OCI-LY1 (cell line): ENCODE data around the gene NPIPA5.
"Not testable (repeated sequence)": the region's sequence is repeated elsewhere in the genome, so short reads cannot be mapped to it uniquely, and the experiment has no call there.

Experiments
- H2AFZ ChIP-seq: fragments of 200-600 bp; sonication (generic), shearing (Covaris generic); 2 replicates; pipeline ENCODE4 v1.6.0; 2014; ENCODE audit warnings: antibody characterized with exemption, mild to moderate bottlenecking, low read length
- H3F3A ChIP-seq: fragments of 200-600 bp; sonication (generic), shearing (Covaris generic); 2 replicates; pipeline ENCODE4 v1.6.0; 2014; ENCODE audit warnings: mild to moderate bottlenecking, antibody characterized with exemption, low read length, moderate library complexity; ENCODE audit not compliant: insufficient read depth
- H3K27ac ChIP-seq: fragments of 200-600 bp; sonication (generic); 2 replicates; pipeline ENCODE4 v1.5.1; 2014; ENCODE audit warnings: low read length, mixed run types, mild to moderate bottlenecking, low read depth; ENCODE audit not compliant: poor library complexity, severe bottlenecking
- H3K27me3 ChIP-seq: fragments of 200-600 bp; sonication (generic); 2 replicates; pipeline ENCODE4 v1.6.0; 2014; ENCODE audit warnings: antibody characterized with exemption, mild to moderate bottlenecking, low read length, moderate library complexity; ENCODE audit not compliant: insufficient read depth
- H3K36me3 ChIP-seq: fragments of 200-600 bp; sonication (generic); 2 replicates; pipeline ENCODE4 v1.6.1; 2014; ENCODE audit warnings: mild to moderate bottlenecking, antibody characterized with exemption, low read length, moderate library complexity, mixed read lengths; ENCODE audit not compliant: insufficient read depth
- H3K4me1 ChIP-seq: fragments of 200-600 bp; sonication (generic); 2 replicates; pipeline ENCODE4 v1.5.1; 2014; ENCODE audit warnings: mild to moderate bottlenecking, low read length, moderate library complexity; ENCODE audit not compliant: insufficient read depth, severe bottlenecking
- H3K4me2 ChIP-seq: fragments of 200-600 bp; sonication (generic), shearing (Covaris generic); 2 replicates; pipeline ENCODE4 v1.6.1; 2014; ENCODE audit warnings: low read length
- H3K4me3 ChIP-seq: fragments of 200-600 bp; sonication (generic); 2 replicates; pipeline ENCODE4 v1.5.1; 2014; ENCODE audit warnings: low read length, low read depth, mild to moderate bottlenecking, mixed read lengths; ENCODE audit not compliant: poor library complexity, severe bottlenecking
- H3K79me2 ChIP-seq: fragments of 200-600 bp; shearing (Covaris generic); 2 replicates; pipeline ENCODE4 v1.6.1; 2016; ENCODE audit warnings: mixed run types, low read length, mixed read lengths; ENCODE audit not compliant: insufficient read depth
- H3K9ac ChIP-seq: fragments of 200-600 bp; sonication (generic), shearing (Covaris generic); 2 replicates; pipeline ENCODE4 v1.6.1; 2014; ENCODE audit warnings: mild to moderate bottlenecking, low read length, mixed read lengths
- H3K9me2 ChIP-seq: fragments of 200-600 bp; sonication (generic), shearing (Covaris generic); 2 replicates; pipeline ENCODE4 v1.6.1; 2014; ENCODE audit warnings: low read depth, mild to moderate bottlenecking, low read length, mixed read lengths
- H3K9me3 ChIP-seq: fragments of 200-600 bp; shearing (Covaris generic); 2 replicates; pipeline ENCODE4 v1.6.1; 2014; ENCODE audit warnings: low read length, mixed read lengths
- H4K20me1 ChIP-seq: fragments of 200-600 bp; sonication (generic), shearing (Covaris generic); 2 replicates; pipeline ENCODE4 v1.6.0; 2016; ENCODE audit warnings: mild to moderate bottlenecking, low read length; ENCODE audit not compliant: insufficient read depth

The NPIPA5 gene

GRCh38 chr16:15389916-15390315, 11.8 kb upstream of the NPIPA5 start:
- not testable (repeated sequence) for H4K20me1 ChIP-seq, H3F3A ChIP-seq, H3K4me3 ChIP-seq, H3K4me1 ChIP-seq, H3K9me2 ChIP-seq, H3K9me3 ChIP-seq, H3K9ac ChIP-seq, H2AFZ ChIP-seq, H3K4me2 ChIP-seq, H3K79me2 ChIP-seq, H3K36me3 ChIP-seq, H3K27me3 ChIP-seq, H3K27ac ChIP-seq

- not testable (repeated sequence) for H3K9me3 ChIP-seq, H2AFZ ChIP-seq, H3F3A ChIP-seq, H3K9ac ChIP-seq, H3K9me2 ChIP-seq, H4K20me1 ChIP-seq, H3K4me3 ChIP-seq, H3K27ac ChIP-seq, H3K27me3 ChIP-seq, H3K79me2 ChIP-seq, H3K36me3 ChIP-seq, H3K4me1 ChIP-seq, H3K4me2 ChIP-seq
Measured at GRCh38 chr16:15388060-15388459, 10.0 kb upstream of the NPIPA5 start.

GRCh38 chr16:15382810-15383209, 4.7 kb upstream of the NPIPA5 start:
- not testable (repeated sequence) for H2AFZ ChIP-seq, H3F3A ChIP-seq, H3K9me2 ChIP-seq, H3K4me2 ChIP-seq, H3K4me1 ChIP-seq, H4K20me1 ChIP-seq, H3K4me3 ChIP-seq, H3K79me2 ChIP-seq, H3K27ac ChIP-seq, H3K36me3 ChIP-seq, H3K9ac ChIP-seq, H3K27me3 ChIP-seq, H3K9me3 ChIP-seq

- not testable (repeated sequence) for H4K20me1 ChIP-seq, H3K79me2 ChIP-seq, H3K9ac ChIP-seq, H2AFZ ChIP-seq, H3K27ac ChIP-seq, H3K9me3 ChIP-seq, H3K4me2 ChIP-seq, H3K4me3 ChIP-seq, H3K27me3 ChIP-seq, H3K9me2 ChIP-seq, H3F3A ChIP-seq, H3K4me1 ChIP-seq, H3K36me3 ChIP-seq
Measured at GRCh38 chr16:15357495-15357894, 20.6 kb downstream of the NPIPA5 start.

GRCh38 chr16:15354846-15355245, 23.2 kb downstream of the NPIPA5 start:
- not testable (repeated sequence) for H3K9ac ChIP-seq, H3K9me2 ChIP-seq, H2AFZ ChIP-seq, H3K4me3 ChIP-seq, H3K27ac ChIP-seq, H4K20me1 ChIP-seq, H3K4me1 ChIP-seq, H3K27me3 ChIP-seq, H3F3A ChIP-seq, H3K9me3 ChIP-seq, H3K79me2 ChIP-seq, H3K4me2 ChIP-seq, H3K36me3 ChIP-seq

GRCh38 chr16:15352852-15353251, 25.2 kb downstream of the NPIPA5 start:
- H3K9me3 ChIP-seq, H3K9ac ChIP-seq, H3K4me1 ChIP-seq, H3K27ac ChIP-seq, H3K4me3 ChIP-seq, H2AFZ ChIP-seq, H3K27me3 ChIP-seq, H3K79me2 ChIP-seq, H3K9me2 ChIP-seq, H3F3A ChIP-seq, H3K36me3 ChIP-seq, H4K20me1 ChIP-seq, H3K4me2 ChIP-seq: not testable (repeated sequence)

- H3K27me3 ChIP-seq, H3K9me2 ChIP-seq, H3K79me2 ChIP-seq, H3K36me3 ChIP-seq, H3K4me3 ChIP-seq, H3K27ac ChIP-seq, H3K9me3 ChIP-seq, H3K9ac ChIP-seq, H3K4me2 ChIP-seq, H3F3A ChIP-seq, H2AFZ ChIP-seq, H3K4me1 ChIP-seq, H4K20me1 ChIP-seq: not testable (repeated sequence)
Measured at GRCh38 chr16:15351745-15352144, 26.3 kb downstream of the NPIPA5 start.

- not testable (repeated sequence) for H3K79me2 ChIP-seq, H3K9me2 ChIP-seq, H3F3A ChIP-seq, H3K9me3 ChIP-seq, H2AFZ ChIP-seq, H3K4me1 ChIP-seq, H3K4me3 ChIP-seq, H4K20me1 ChIP-seq, H3K27me3 ChIP-seq, H3K27ac ChIP-seq, H3K36me3 ChIP-seq, H3K4me2 ChIP-seq, H3K9ac ChIP-seq
Measured at GRCh38 chr16:15351251-15351650, 26.8 kb downstream of the NPIPA5 start.
